ENCODE results near the gene CDKN2D.
"Not testable (repeated sequence)": the region's sequence is repeated elsewhere in the genome, so short reads cannot be mapped to it uniquely, and the experiment has no call there.

- TF ChIP-seq, protein P1, sequence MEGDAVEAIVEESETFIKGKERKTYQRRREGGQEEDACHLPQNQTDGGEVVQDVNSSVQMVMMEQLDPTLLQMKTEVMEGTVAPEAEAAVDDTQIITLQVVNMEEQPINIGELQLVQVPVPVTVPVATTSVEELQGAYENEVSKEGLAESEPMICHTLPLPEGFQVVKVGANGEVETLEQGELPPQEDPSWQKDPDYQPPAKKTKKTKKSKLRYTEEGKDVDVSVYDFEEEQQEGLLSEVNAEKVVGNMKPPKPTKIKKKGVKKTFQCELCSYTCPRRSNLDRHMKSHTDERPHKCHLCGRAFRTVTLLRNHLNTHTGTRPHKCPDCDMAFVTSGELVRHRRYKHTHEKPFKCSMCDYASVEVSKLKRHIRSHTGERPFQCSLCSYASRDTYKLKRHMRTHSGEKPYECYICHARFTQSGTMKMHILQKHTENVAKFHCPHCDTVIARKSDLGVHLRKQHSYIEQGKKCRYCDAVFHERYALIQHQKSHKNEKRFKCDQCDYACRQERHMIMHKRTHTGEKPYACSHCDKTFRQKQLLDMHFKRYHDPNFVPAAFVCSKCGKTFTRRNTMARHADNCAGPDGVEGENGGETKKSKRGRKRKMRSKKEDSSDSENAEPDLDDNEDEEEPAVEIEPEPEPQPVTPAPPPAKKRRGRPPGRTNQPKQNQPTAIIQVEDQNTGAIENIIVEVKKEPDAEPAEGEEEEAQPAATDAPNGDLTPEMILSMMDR (IDR thresholded peaks at IDR 0.05) = not testable (repeated sequence)
- TF ChIP-seq POLR2A (IDR thresholded peaks at IDR 0.05; ENCODE audit: low read depth); POLR2AphosphoS5 (IDR thresholded peaks at IDR 0.05); EP300 (IDR thresholded peaks at IDR 0.05): not testable (repeated sequence)
These were observed 41.9 kb downstream of the CDKN2D start for GRCh38 chr19:10526887-10527286.
